GM23338 (cell line): ENCODE results near the gene ANKRD13C. TPM values are rescaled to one million over a fixed set of nuclear protein-coding genes. Genes with fewer than 3 reads are reported as not detected.

Experiments
- ATAC-seq: fragments of 200-7000 bp; cut with Tn5 transposase; 3 replicates; pipeline ENCODE4 v1.9.1; 2020
- DNase-seq: peaks from one replicate; pipeline ENCODE4 v3.0.0-alpha.2; 2015; ENCODE audit warnings: low spot score
- H2AFZ ChIP-seq: fragments of 200-600 bp; sonication (generic); 2 replicates; pipeline ENCODE4 v1.8.0; 2016; ENCODE audit warnings: antibody characterized with exemption, mild to moderate bottlenecking, moderate library complexity
- H3F3A ChIP-seq: fragments of 200-600 bp; sonication (generic); replicated peaks from 2 replicates; pipeline ENCODE4 v1.8.0; 2017; ENCODE audit warnings: antibody characterized with exemption, mixed run types, low read depth
- H3K27ac ChIP-seq: fragments of 200-600 bp; sonication (generic); 2 replicates; pipeline ENCODE4 v1.6.1; 2016; ENCODE audit warnings: low read depth
- H3K27me3 ChIP-seq: fragments of 200-600 bp; sonication (generic); 2 replicates; pipeline ENCODE4 v1.8.0; 2016; ENCODE audit warnings: mild to moderate bottlenecking, mixed run types, moderate library complexity; ENCODE audit not compliant: insufficient read depth
- H3K36me3 ChIP-seq: fragments of 200-600 bp; sonication (generic); 2 replicates; pipeline ENCODE4 v1.8.0; 2016; ENCODE audit warnings: mild to moderate bottlenecking; ENCODE audit not compliant: insufficient read depth
- H3K4me1 ChIP-seq: fragments of 200-600 bp; sonication (generic); 2 replicates; pipeline ENCODE4 v1.8.0; 2016; ENCODE audit warnings: mild to moderate bottlenecking, moderate library complexity; ENCODE audit not compliant: insufficient read depth
- H3K4me2 ChIP-seq: fragments of 200-600 bp; sonication (generic); 2 replicates; pipeline ENCODE4 v1.7.1; 2017; ENCODE audit warnings: mixed run types
- H3K4me3 ChIP-seq: fragments of 200-600 bp; sonication (generic); 2 replicates; pipeline ENCODE4 v1.6.1; 2016; ENCODE audit warnings: mixed run types
- H3K79me2 ChIP-seq: fragments of 200-600 bp; sonication (generic); replicated peaks from 2 replicates; pipeline ENCODE4 v1.8.0; 2017; ENCODE audit warnings: mild to moderate bottlenecking; ENCODE audit not compliant: insufficient read depth
- H3K9me2 ChIP-seq: fragments of 200-600 bp; sonication (generic); 2 replicates; pipeline ENCODE4 v1.8.0; 2017; ENCODE audit not compliant: insufficient read depth
- H4K20me1 ChIP-seq: fragments of 200-600 bp; sonication (generic); replicated peaks from 2 replicates; pipeline ENCODE4 v1.8.0; 2017; ENCODE audit warnings: mild to moderate bottlenecking; ENCODE audit not compliant: insufficient read depth
- H3K27ac Mint-ChIP-seq: 2 replicates; pipeline ENCODE4 v1.8.0; 2020; ENCODE audit warnings: inconsistent platforms, mild to moderate bottlenecking, moderate library complexity, mixed read lengths
- H3K27me3 Mint-ChIP-seq: 3 replicates; pipeline ENCODE4 v1.8.0; 2022; ENCODE audit warnings: low read depth, mild to moderate bottlenecking, moderate library complexity, mixed read lengths, inconsistent platforms; ENCODE audit not compliant: insufficient read depth, poor library complexity
- H3K36me3 Mint-ChIP-seq: 3 replicates; pipeline ENCODE4 v1.8.0; 2021; ENCODE audit warnings: low read depth, mild to moderate bottlenecking, inconsistent platforms, moderate library complexity, mixed read lengths
- H3K4me1 Mint-ChIP-seq: 3 replicates; pipeline ENCODE4 v1.8.0; 2020; ENCODE audit warnings: mild to moderate bottlenecking, inconsistent platforms, mixed read lengths
- H3K4me3 Mint-ChIP-seq: 3 replicates; pipeline ENCODE4 v1.8.0; 2021; ENCODE audit warnings: moderate library complexity, mild to moderate bottlenecking, inconsistent platforms, mixed read lengths
- H3K9me3 Mint-ChIP-seq: 3 replicates; pipeline ENCODE4 v1.8.0; 2020; ENCODE audit warnings: moderate library complexity, mild to moderate bottlenecking, inconsistent platforms, mixed read lengths
- CREB1 ChIP-seq: fragments of 250-450 bp; sonication (Bioruptor Pico); IDR thresholded peaks from 2 replicates; pipeline ENCODE4 v1.5.0; 2020; ENCODE audit warnings: low read depth, mild to moderate bottlenecking, moderate library complexity
- EZH2 ChIP-seq: fragments of 200-600 bp; sonication (generic); IDR thresholded peaks from one replicate; pipeline ENCODE4 v1.8.0; 2017; ENCODE audit warnings: antibody characterized with exemption, mild to moderate bottlenecking, low read depth; ENCODE audit not compliant: unreplicated experiment
- EZH2phosphoT487 ChIP-seq: fragments of 200-600 bp; sonication (generic); IDR thresholded peaks from one replicate; pipeline ENCODE4 v1.8.1; 2018; ENCODE audit warnings: antibody characterized with exemption; ENCODE audit not compliant: unreplicated experiment
- JUNB ChIP-seq: IDR thresholded peaks from one replicate; pipeline ENCODE4 v1.6.1; 2016; ENCODE audit warnings: antibody characterized with exemption; ENCODE audit not compliant: unreplicated experiment
- NANOG ChIP-seq: IDR thresholded peaks from 2 replicates; pipeline ENCODE4 v1.6.1; 2016; ENCODE audit warnings: antibody characterized with exemption, borderline replicate concordance
- POLR2AphosphoS5 ChIP-seq: IDR thresholded peaks from 2 replicates; pipeline ENCODE4 v1.6.1; 2016; ENCODE audit warnings: antibody characterized with exemption, low read depth
- STAT1 ChIP-seq: IDR thresholded peaks from one replicate; pipeline ENCODE4 v1.6.1; 2016; ENCODE audit warnings: antibody characterized with exemption; ENCODE audit not compliant: unreplicated experiment
- ZNF114 ChIP-seq: fragments of 250-450 bp; sonication (Bioruptor Pico); IDR thresholded peaks from 2 replicates; pipeline ENCODE4 v1.5.0; 2020; ENCODE audit warnings: mild to moderate bottlenecking, moderate library complexity
- ZNF331 ChIP-seq: fragments of 250-450 bp; sonication (Bioruptor Pico); IDR thresholded peaks from 2 replicates; pipeline ENCODE4 v1.5.0; 2020; ENCODE audit warnings: low read depth, mild to moderate bottlenecking, moderate library complexity
- polyA plus RNA-seq: library from polyadenylated mRNA; unstranded; fragments of >200 nt; fragmentation: Nextera tagmentation; extraction: Ambion mirVana; gene quantifications from 2 replicates; pipeline ENCODE4 v1.2.1, GENCODE V29; 2016
- total RNA-seq: library from RNA; depleted of rRNA; stranded (reverse); fragments of >200 nt; shearing (Covaris generic); gene quantifications from 2 replicates; pipeline ENCODE4 v1.2.3, GENCODE V29; 2014
- TF ChIP-seq, protein P1 (sequence below): IDR thresholded peaks from one replicate; pipeline ENCODE4 v1.6.1; 2018; ENCODE audit warnings: antibody characterized with exemption; ENCODE audit not compliant: unreplicated experiment
- TF ChIP-seq, protein P2 (sequence below), 2 experiments: fragments of 200-600 bp in 1 of 2; sonication (generic) in 1 of 2; conservative IDR thresholded peaks; 2 replicates each; pipeline versions ENCODE4 v1.5.1 to v1.6.1; 2016 to 2017; ENCODE audit warnings: antibody characterized with exemption in 2 of 2, low read depth in 2 of 2, mild to moderate bottlenecking in 2 of 2, moderate library complexity in 1 of 2
- TF ChIP-seq, protein P3 (sequence below): IDR thresholded peaks from 2 replicates; pipeline ENCODE4 v1.6.1; 2016; ENCODE audit warnings: antibody characterized with exemption

ANKRD13C gene
- total and polyA plus RNA-seq, 2 experiments from 2014 or later: 12.3 to 32.5 TPM

DNA sequence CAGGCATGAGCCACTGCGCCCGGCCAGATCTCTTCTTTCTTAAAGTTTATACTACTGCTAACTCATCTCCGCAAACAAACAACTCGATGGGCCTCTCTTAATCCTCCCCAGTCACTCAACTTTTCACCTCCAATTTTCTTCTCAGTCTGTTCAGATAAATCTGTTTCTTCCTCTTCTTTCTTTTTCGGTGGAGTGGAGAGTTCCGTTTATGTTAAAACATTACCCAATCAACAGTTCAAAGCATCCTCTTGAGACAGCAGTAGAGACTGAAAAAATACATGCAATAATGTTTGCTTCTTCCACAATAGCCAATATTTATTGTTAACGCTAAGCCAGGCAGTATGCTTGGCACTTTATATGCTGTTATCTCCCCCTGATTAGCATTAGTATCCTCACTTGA, 1.4 kb upstream of the ANKRD13C start (continued):
- TF ChIP-seq, protein P1, sequence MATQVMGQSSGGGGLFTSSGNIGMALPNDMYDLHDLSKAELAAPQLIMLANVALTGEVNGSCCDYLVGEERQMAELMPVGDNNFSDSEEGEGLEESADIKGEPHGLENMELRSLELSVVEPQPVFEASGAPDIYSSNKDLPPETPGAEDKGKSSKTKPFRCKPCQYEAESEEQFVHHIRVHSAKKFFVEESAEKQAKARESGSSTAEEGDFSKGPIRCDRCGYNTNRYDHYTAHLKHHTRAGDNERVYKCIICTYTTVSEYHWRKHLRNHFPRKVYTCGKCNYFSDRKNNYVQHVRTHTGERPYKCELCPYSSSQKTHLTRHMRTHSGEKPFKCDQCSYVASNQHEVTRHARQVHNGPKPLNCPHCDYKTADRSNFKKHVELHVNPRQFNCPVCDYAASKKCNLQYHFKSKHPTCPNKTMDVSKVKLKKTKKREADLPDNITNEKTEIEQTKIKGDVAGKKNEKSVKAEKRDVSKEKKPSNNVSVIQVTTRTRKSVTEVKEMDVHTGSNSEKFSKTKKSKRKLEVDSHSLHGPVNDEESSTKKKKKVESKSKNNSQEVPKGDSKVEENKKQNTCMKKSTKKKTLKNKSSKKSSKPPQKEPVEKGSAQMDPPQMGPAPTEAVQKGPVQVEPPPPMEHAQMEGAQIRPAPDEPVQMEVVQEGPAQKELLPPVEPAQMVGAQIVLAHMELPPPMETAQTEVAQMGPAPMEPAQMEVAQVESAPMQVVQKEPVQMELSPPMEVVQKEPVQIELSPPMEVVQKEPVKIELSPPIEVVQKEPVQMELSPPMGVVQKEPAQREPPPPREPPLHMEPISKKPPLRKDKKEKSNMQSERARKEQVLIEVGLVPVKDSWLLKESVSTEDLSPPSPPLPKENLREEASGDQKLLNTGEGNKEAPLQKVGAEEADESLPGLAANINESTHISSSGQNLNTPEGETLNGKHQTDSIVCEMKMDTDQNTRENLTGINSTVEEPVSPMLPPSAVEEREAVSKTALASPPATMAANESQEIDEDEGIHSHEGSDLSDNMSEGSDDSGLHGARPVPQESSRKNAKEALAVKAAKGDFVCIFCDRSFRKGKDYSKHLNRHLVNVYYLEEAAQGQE: no peak
- TF ChIP-seq JUNB (no peak), ZNF331 (CRISPR knock-in tag) (no peak), STAT1 (no peak), NANOG (no peak), POLR2AphosphoS5 (no peak), ZNF114 (no peak)
- TF ChIP-seq, protein P2, sequence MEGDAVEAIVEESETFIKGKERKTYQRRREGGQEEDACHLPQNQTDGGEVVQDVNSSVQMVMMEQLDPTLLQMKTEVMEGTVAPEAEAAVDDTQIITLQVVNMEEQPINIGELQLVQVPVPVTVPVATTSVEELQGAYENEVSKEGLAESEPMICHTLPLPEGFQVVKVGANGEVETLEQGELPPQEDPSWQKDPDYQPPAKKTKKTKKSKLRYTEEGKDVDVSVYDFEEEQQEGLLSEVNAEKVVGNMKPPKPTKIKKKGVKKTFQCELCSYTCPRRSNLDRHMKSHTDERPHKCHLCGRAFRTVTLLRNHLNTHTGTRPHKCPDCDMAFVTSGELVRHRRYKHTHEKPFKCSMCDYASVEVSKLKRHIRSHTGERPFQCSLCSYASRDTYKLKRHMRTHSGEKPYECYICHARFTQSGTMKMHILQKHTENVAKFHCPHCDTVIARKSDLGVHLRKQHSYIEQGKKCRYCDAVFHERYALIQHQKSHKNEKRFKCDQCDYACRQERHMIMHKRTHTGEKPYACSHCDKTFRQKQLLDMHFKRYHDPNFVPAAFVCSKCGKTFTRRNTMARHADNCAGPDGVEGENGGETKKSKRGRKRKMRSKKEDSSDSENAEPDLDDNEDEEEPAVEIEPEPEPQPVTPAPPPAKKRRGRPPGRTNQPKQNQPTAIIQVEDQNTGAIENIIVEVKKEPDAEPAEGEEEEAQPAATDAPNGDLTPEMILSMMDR (conservative IDR thresholded peaks at IDR 0.05; ENCODE audit: low read depth in 2 of 2): no peak
- TF ChIP-seq, protein P3, sequence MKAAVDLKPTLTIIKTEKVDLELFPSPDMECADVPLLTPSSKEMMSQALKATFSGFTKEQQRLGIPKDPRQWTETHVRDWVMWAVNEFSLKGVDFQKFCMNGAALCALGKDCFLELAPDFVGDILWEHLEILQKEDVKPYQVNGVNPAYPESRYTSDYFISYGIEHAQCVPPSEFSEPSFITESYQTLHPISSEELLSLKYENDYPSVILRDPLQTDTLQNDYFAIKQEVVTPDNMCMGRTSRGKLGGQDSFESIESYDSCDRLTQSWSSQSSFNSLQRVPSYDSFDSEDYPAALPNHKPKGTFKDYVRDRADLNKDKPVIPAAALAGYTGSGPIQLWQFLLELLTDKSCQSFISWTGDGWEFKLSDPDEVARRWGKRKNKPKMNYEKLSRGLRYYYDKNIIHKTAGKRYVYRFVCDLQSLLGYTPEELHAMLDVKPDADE: no peak

DNA sequence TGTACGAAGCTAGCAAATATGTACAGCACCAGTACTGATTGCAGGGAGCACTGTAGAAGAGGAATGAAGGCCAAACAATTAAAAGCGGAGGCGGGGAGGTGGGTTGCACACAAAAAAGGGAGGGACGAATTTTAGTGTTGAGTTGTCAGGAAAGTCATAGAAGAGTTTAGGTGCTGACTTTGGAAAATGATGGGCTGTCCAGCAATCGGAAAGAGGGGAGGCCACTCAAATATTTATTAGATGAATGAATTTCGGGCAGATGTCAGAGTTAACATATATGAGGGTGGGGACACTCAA, 537 bp upstream of the ANKRD13C start:
- H3K27me3 ChIP-seq: no peaks in the 10 kb centered on the region
- Mint-ChIP-seq H3K27ac (peak overlapping the region; percentile 99), H3K27me3 (peaks cover 10% of the 10 kb centered on the region), H3K9me3 (no peaks in the 10 kb centered on the region; the same call in 2 of the 3 replicates), H3K36me3 (peaks cover 2% of the 10 kb centered on the region; the same call in 1 of the 3 replicates), H3K4me1 (peaks cover 17% of the 10 kb centered on the region), H3K4me3 (peak overlapping the region; percentile 86)
- H3K36me3 ChIP-seq: no peaks in the 10 kb centered on the region
- H3K4me2 ChIP-seq: peak overlapping the region; percentile 93
- ATAC-seq (no peak), DNase-seq (no peak)
- peak overlapping the region; percentile 84 for H2AFZ ChIP-seq
- H3K4me3 ChIP-seq: peak overlapping the region; percentile 74
- peaks cover 15% of the 10 kb centered on the region for H3K4me1 ChIP-seq
- no peaks in the 10 kb centered on the region; the same call in 1 of the 2 replicates for H3F3A ChIP-seq
- H3K9me2 ChIP-seq: no peaks in the 10 kb centered on the region
- H4K20me1 ChIP-seq: peaks cover 17% of the 10 kb centered on the region; the same call in 1 of the 2 replicates
- peak overlapping the region; percentile 99 for H3K27ac ChIP-seq
- H3K79me2 ChIP-seq: peaks cover 49% of the 10 kb centered on the region
- TF ChIP-seq, protein P1: no peak
- TF ChIP-seq, protein P2 (conservative IDR thresholded peaks at IDR 0.05; ENCODE audit: low read depth in 2 of 2): no peak
- no peak for TF ChIP-seq JUNB
- TF ChIP-seq EZH2phosphoT487: no peak
- TF ChIP-seq POLR2AphosphoS5: no peak
- TF ChIP-seq, protein P3: no peak
- no peak for TF ChIP-seq CREB1 (CRISPR knock-in tag)
- no peak for TF ChIP-seq NANOG
- TF ChIP-seq EZH2: no peak
